ENCODE measurements around the gene CAP1.
"Not testable (repeated sequence)": the region's sequence is repeated elsewhere in the genome, so short reads cannot be mapped to it uniquely, and the experiment has no call there.

Gene CAP1

DNA sequence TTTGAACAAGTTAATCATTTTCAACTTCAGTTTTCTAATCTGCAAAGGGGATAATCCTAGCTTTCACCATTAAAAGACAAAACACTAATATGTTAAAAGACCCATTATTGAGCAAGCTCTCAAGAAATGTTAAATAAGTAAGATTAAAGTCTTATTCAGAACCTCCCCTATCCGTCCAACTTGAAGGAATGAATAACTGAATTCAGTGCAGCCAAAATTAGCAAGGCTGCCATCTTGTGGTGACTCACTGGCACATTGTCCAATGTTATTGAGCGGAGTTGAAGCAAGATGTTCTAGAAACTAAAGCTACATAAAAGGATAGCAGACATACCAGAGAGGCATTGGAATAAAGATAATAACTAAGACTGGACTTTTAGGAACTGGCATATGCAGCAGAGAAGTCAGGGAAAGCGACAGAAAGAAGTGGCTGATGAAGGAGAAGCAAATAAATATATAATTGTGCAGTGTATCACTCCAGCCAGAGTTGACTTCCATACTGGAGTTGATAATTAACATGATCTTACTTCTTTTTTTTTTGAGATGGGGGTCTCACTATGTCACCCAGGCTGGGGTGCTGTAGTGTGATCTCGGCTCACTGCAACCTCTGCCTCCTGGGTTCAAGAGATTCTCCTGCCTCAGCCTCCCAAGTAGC is 8.2 kb upstream of the CAP1 start:
- DNase-seq, result peak in 3 of 14 donors; percentile 5 to 26 (median 7)

DNA sequence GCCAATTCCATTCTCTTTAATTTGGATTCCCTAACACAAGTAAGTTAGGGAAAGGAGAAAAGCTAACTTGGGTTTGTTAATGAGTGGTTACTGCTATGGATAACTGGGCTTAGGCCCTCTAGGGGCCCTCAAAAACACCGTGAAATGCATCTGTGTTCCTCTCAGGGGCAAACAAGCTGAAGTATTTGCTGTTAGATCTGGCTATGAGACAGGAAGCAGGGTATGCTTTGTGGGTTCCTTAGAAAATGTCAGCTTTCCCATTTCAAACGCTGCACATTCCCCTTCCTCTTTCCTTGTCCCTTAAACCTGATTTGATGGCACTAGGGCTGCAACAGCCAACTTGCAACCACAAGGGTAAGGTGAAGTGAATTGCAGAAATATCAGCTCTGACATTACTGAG is 5.7 kb upstream of the CAP1 start:
- no peak for DNase-seq

DNA sequence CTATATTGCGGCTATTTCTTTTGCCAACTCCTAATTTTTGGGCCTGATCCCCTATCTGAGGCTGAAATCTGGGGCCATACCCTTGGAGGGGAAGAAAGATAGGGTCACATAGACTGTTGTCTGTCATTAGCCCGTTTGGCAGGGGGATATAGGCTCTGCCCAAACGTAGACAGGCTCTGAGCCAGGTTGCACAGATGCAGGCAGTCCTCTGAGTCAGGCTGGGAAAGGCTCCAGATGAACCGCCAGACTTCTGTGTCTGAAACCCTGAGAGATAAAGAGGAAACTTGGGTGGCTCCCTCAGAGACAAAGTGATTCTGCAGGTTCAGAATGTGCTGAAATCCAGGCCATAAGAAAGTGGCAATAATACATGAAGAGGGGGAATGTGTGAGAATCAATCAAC is 4.0 kb upstream of the CAP1 start:
- DNase-seq, result no peak

DNA sequence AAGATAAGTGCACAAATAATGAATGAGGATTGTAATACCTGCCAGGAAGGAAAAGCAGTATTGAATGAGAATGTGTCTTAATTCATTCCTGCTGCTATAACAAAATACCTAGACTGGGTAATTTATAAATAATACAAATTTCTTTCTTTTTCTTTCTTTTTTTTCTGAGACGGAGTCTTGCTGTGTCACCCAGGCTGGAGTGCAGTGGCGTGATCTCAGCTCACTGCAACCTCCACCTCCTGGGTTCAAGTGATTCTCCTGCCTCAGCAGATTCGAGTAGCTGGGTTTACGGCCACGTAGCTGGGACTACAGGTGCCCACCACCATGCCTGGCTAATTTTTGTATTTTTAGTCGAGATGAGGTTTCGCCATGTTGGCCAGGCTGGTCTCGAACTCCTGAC is 3.3 kb upstream of the CAP1 start:
- not testable (repeated sequence) for DNase-seq

DNA sequence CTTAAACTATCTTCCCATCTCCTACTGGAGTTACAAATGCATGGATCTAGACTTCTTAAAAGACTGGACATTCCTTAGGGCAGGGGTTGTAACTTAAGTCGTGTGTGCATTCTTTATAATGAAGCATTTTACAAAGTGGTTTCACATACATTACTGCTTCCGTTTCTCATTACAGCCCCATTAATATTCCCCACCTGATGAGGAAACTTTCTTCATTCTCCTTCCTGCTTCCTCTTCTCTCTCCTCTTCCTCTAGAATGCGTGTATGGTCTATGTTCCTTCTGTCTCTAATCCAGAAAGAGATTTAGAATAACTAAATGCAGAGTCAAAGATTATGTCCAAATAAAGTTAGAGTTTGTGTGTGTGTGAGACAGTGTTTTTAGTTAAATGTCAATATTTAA is 1.8 kb upstream of the CAP1 start:
- DNase-seq, result no peak

DNA sequence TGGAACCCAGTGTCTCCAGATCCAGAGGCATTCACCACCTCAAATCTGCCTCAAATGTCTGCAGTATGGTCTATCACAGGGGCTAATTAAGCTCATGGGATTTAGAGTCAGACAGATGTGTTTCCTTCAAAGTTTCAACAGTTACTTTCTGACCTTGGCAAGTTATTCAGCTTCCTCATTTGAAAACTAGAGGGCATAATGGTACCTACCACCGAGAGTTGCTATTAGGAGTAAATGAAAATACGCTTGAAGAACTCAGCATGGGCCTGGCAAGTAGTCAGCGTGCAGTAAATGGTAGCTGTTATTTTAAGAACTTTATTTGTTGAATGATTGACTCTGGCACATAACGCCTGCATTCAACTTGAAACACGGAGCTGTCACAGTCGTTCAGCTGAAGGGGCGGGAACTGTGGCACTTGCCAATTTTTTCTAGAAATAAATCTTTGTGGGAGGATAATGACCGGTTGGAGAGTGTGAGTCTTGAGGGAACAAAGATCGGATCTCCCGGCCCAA is 1.2 kb upstream of the CAP1 start:
- DNase-seq, result peak in 1 of 14 donors; percentile 63

DNA sequence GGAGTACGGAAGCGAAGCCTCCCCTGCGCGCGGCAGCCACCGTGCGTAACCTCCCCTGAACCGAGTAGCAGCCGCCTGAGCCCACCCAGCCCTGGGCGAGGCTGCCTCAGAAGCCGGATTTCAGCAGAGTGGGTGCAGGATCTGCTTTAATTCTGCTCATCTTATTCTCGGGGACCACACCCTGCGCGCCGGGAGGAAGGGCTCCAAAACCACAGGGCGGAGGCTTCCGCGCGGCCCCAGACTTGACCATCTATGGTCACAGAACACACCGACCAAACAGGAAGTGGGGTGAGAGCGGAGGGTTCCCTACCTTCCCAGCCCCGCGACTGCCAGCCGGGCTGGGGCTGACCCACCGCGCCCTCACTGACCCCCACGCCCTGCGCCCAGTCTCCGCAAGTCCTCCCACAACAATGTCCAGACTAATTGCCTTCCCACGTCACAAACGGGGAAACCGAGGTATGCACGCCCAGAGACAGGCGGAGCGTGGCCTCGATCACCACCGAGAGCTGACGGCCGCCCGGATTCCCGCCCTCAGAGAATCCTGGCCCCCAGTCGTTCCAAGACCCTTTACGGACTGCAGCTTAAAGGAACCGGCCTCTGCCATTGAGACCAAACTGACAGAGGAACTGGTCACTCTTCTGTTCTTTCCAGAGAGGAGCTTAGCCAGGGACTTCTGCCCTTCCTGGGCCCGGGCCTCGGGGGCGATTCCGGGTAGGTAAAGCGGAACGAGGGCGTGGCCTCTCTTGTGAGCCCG is 595 bp upstream of the CAP1 start:
- DNase-seq, result peak in 12 of 14 donors; percentile 28 to 83 (median 70)

DNA sequence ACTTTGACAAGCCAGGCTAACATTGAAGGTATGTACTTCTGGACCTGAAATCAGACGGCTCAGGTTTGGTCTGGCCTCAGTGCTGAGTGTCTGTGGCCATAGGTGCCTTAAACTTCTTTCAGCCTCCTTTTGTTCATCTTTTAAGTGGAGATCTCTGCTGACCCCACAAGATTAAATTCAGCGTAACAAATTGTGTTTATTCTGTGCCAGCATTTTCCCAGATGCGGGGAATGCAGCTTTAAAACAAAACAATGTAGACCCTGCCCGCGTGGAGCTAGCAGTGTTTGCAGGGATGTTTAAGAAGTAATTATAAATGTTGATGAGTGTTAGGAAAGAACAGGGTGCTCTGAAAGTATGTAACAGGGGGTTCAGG is 923 bp downstream of the CAP1 start:
- DNase-seq, result no peak

DNA sequence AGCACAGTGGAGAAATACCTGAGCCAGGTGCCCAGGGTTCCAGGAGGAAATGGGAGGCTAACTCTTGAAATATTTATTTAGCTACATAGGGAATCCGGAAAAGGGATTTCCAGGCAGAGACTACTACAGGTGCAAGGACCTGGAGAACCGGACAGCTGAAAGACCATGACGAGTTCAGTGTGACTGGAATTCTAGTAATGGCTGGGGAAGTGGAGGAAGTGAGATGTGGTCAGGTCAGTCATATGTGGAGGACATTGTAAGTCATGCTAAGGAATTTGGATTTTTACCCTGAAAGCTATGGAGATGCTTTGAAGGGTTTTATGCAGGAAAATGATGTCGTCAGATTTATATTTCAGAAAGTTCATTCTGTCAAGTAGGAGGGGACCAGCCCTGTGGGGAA is 1.8 kb downstream of the CAP1 start:
- no peak for DNase-seq

DNA sequence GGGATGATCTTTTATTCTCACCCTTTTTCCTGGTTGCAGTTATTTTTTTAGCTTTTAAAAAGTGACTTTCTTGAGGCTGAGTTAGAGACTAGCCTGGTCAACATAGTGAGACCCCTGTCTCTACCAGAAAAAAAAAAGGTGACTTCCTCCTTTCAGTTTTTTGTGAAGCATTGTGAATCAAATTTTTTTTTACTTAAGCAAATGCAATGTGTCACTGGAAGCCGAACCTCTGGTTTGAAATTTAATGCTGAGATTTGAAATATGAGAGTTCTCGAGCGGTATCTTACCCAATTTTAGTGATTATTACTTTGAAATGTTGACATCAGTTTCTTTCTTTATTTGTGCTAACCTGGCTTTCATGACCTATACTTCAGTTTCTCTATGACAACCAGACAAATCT is 3.6 kb downstream of the CAP1 start:
- no peak for DNase-seq

DNA sequence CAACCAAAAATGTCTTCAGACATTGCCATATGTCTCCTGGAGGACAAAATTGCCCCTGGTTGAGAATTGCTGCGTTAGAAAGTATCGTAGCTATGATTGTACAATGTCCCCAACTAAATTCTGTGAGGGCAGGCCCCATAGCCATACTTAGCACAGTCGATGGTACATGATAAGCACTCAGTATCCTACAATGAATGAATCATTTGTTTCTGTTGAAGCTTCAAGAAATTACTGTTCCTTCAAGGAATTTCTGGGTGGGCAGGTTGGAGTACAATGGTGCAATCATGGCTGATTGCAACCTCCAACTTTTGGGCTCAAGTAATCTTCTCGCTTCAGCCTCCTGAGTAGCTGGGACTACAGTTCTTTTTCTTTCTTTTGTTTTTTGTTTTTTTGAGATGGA is 4.7 kb downstream of the CAP1 start:
- no peak for DNase-seq

DNA sequence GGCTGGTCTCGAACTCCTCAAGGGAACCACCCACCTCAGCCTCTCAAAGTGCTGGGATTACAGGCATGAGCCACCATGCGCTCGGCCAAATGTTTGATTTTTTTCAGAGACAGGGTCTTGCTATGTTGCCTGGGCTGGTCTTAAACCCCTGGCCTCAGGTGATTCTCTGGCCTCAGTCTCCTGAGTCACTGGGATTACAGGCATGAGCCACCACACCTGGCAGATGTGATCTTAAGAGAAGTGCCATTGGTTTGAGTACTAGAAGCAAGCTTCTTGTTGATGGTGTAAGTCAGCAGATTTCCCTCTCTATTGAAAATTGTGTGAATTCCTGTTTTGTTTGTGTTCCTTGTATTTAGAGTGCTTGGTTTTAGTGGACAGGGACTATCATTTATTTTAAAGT is 5.2 kb downstream of the CAP1 start:
- no peak for DNase-seq

DNA sequence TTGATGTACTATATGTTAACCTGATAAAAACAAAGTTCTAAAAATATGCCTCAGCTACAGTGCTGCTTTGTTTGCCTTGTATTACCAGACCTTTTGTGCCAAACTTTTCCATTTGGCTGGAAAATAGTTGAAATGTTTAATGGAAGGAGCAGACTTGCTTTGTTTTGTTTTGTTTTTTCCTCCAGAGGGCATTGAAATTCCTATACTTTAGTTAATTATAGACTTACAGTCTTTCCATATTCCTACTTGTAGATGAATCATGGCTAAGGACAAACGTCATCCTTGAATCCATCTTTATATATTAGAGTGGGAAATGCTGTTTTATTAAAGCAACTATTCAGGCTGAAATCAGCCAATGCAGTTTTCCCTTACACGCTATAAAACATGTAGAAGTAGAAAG is 6.7 kb downstream of the CAP1 start:
- no peak for DNase-seq

DNA sequence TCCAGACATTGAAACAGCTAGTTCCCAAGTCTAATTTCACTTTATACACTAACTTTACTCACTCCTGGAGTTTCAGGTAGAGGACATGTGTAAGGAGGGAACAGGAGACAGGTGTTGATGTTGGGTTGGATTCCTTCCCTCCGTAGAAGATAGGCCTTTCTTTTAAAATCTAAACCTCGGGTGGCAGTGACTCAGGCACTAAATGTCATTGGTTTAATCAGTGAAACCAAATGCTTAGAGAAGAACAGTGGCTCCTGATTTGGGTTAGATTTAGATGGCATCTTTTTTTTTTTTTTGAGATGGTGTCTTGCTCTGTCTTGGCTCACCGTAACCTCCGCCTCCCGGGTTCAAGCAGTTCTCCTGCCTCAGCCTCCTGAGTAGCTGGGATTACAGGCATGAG is 7.2 kb downstream of the CAP1 start:
- DNase-seq, result no peak

DNA sequence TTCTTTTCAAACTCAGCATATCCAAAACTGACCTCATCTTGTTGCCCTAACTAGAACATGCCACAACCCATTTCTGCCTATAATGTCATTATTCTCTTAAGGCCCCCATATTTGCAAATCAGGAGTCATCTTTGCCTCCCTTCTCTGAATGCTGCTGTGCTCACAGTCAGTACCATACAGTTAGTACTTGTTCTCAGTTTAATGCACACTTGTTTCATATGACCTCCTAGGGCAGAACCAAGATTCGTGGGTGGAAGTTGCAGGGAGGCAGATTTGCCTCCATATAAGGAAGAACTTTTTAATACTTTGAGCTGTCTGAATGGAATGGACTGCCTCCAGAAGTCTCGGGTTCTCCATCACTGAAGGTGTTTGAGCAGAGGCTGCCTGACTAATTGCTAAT is 9.2 kb downstream of the CAP1 start:
- no peak for DNase-seq

DNA sequence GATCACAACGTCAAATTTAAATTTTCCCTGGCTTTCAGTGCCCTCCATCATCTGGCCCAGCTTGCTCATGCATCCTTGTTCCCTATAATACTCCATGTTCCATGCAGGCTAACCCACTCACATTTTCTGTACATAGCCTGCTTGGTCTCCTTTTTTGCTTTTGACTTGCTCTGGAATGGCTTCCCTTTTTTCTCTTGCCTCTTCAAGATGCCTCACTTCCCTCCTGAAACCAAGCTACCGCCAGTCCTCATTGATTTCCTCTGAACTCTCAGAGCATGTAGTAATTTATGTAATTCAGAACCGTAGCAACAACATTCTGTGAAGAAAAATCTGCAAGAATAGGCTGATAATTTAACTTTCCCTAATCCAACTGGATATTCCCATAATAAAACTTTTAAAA is 10.3 kb downstream of the CAP1 start:
- no peak for DNase-seq

DNA sequence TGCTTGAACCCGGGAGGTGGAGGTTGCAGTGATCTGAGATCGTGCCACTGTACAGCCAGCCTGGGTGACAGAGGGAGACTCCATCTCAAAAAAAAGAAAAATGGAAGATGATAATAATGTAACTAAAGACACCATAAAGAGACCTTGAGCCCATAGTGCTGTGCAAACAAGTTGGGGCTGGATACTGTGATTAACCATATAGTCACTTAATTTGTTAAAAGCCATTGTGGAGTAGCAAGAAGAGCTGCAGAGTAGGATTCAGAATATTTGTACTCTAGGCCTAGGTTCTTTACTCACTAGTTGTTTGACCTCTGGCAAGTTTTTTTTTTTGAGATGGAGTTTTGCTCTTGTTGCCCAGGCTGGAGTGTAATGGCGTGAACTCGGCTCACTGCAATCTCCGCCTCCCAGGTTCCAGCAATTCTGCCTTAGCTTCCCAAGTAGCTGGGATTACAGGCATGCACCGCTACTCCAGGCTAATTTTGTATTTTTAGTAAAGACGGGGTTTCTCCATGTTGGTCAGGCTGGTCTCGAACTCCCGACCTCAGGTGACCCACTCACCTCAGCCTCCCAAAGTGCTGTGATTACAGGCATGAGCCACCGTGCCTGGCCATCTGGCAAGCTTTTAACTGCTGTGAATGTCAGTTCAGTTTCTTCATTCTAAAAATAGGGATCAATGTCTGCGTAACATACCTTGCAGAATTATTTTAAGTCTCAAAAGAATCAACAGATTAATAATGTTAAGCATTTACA is 12.8 kb downstream of the CAP1 start:
- no peak for DNase-seq

DNA sequence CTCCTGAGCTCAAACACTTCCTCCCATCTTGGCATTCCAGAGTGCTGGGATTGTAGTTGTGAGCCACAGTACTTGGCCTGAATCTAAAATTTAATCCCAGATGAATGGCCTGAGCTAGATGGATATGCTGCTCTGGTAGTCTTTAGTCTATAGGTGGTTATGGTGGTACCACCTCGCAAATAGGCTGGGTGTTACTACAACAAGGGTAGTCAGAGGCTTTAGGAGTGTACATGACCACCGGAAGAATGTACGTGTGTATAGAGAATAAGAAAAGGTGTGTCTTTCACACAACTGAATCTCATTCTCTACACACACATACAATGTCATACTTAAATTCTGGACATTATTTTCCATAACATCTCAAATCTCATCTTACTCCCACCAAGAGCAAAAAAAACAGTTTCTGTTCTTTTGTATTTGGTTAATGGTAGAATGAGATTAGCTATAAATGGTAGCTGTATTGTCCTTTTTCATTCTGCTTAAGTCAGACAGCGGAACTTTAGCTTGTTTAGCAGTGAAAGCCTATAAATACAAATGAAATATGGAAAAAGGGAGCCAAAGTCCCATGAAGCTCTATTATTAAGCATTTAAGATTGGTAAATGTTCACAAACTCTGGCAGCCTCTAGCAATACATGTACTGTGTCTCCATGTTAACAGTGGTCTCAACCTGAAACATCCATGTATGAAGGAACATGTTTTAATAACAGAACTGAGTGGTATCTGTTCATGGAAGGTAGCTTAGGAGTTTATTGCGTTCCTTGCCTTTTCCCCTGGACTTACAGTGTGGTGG is 16.2 kb downstream of the CAP1 start:
- no peak for DNase-seq

DNA sequence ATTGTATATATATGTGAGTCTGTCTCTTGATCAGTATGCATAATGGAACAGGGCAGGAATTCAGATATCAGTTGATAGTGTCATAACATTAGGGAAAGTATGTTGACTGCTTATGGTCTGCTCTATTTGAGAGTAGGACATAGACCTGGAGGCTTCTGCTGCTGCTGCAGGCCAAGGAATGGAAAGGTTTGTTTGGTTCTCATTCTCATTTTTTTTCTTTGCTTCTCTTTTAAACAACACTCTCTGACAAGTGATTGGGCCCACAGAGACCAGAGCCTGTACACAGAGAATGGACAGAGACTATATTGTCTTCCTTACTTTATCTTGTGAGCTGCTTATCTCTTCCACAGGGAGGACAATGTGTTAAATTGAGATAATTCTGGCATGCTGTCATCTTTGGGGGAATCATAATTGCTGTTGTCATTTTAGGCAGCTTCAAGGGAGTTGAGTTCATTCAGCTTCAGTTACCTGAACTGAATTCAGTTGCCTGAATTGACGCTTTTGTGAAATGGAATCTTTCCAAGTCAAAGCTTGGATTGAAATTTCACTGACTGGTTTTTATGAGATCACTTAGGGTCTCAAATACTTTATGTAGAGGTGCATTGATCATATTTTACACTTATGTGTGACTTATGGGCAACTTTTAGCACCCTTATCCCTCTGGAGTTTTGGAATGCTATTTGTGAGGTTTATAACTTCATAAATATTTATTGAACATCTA is 16.9 kb downstream of the CAP1 start:
- DNase-seq, result no peak

DNA sequence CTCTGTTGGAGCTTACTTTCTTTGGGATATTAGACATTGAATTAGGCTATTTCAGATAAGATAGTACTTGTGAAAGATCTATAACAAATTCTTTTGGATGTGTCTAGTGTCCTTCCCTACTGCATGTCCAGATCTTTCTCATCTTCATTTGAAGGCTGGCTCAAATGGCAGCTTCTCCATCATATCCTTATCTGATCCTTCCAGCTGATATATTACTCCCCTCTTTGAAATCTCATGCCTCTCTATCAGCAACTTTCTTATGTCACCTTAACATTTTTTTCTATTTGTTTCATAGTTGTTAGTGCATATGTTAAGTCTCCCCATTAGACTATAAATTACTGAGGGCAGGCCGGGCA is 17.5 kb downstream of the CAP1 start:
- DNase-seq, result no peak

DNA sequence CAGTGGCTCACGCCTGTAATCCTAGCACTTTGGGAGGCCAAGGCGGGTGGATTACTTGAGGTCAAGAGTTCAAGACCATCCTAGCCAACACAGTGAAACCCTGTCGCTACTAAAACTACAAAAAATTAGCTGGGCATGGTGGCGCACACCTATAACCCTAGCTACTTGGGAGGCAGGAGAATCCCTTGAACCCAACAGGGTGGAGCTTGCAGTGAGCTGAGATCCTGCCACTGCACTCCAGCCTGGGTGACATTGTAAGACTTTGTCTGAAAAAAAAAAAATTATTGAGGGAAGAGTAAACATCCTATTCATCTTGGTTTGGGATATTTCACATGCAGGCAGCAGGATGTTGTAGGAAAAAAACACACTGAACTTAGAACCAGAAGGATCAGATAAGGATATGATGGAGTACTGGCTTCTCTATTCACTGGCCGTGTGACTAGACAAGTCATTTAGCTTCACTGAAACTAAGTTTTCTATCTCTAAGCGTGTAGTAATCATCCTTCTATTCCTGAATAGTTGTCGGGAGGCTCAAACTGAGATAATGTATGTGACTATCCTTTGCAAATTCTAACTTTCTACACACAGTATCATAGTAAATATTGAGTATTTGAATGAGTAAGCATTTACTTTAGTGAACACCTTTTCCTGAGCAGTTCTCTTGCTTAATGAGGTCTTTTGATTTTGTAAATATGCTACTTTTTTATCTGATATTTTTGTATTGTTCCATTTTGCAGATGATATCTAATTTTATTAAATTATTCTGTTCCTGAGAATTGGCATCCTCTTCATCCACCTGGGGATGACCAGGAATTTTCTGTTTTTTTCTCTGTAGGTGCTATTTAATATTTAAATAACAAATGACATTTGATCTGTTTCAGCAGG is 18.2 kb downstream of the CAP1 start:
- no peak for DNase-seq
